ENCODE measurements around the gene FOXI3.
"Not testable (repeated sequence)": the region's sequence is repeated elsewhere in the genome, so short reads cannot be mapped to it uniquely, and the experiment has no call there.

The FOXI3 gene

GRCh38 chr2:88442473-88442872 is 10.0 kb downstream of the FOXI3 start:
- no peak for DNase-seq (ENCODE audit: low read depth)
- no peak overlapping the region for H3K4me3 ChIP-seq (ENCODE audit: low read length)
- TF ChIP-seq, protein P1, sequence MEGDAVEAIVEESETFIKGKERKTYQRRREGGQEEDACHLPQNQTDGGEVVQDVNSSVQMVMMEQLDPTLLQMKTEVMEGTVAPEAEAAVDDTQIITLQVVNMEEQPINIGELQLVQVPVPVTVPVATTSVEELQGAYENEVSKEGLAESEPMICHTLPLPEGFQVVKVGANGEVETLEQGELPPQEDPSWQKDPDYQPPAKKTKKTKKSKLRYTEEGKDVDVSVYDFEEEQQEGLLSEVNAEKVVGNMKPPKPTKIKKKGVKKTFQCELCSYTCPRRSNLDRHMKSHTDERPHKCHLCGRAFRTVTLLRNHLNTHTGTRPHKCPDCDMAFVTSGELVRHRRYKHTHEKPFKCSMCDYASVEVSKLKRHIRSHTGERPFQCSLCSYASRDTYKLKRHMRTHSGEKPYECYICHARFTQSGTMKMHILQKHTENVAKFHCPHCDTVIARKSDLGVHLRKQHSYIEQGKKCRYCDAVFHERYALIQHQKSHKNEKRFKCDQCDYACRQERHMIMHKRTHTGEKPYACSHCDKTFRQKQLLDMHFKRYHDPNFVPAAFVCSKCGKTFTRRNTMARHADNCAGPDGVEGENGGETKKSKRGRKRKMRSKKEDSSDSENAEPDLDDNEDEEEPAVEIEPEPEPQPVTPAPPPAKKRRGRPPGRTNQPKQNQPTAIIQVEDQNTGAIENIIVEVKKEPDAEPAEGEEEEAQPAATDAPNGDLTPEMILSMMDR (IDR thresholded peaks at IDR 0.05; ENCODE audit: insufficient read depth, low read depth, low read length, missing control alignments) = no peak

DNA sequence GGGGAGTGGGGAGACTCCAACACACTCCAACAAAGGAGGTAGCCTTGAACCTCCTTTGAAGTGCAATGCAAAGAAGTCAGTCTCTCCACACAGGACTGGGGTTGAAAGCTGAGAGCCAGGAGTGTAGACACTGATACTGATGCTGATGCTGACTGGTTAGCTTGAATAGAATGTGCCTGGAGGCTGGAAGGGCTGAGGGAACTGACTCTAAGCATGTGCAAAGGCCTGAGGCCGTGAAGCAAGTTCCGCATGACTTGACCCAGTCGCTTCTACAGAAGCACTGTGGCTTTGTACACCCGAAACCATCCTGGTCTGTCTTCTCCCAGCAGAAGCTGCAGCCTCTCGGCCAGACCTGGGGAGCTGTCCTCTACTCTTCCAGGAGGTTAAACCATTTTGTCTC is 10.4 kb downstream of the FOXI3 start:
- H3K4me3 ChIP-seq (ENCODE audit: low read length) = no peak overlapping the region
- TF ChIP-seq, protein P1 (IDR thresholded peaks at IDR 0.05; ENCODE audit: insufficient read depth, low read depth, low read length, missing control alignments) = no peak
- DNase-seq (ENCODE audit: low read depth) = no peak

- DNase-seq (ENCODE audit: low read depth) = no peak
- H3K4me3 ChIP-seq (ENCODE audit: low read length) = no peak overlapping the region
- TF ChIP-seq, protein P1 (IDR thresholded peaks at IDR 0.05; ENCODE audit: insufficient read depth, low read depth, low read length, missing control alignments) = no peak
Observed at GRCh38 chr2:88437010-88437409, 15.5 kb downstream of the FOXI3 start.

DNA sequence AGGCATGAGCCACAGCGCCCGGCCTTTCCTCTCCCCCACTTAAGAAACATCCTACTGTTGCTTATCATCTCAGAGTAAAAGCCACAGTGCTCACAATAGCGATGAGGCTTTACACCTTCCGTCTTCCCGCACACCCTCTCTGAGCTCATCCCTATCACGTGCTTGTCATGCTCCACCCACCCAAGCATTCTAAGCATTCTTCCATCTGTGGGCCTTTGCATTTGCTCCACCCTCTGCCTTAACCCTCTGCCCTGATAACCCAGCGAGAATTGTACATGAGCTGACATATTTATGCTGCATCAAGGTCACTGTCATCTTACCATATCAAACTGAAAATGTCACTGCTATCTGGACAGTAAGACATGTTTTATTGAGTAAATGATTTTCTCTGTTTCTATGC is 22.6 kb downstream of the FOXI3 start:
- no peak overlapping the region for H3K4me3 ChIP-seq (ENCODE audit: low read length)
- no peak for DNase-seq (ENCODE audit: low read depth)
- TF ChIP-seq, protein P1 (IDR thresholded peaks at IDR 0.05; ENCODE audit: insufficient read depth, low read depth, low read length, missing control alignments) = no peak

GRCh38 chr2:88423733-88424132 is 28.8 kb downstream of the FOXI3 start:
- no peak overlapping the region for H3K4me3 ChIP-seq (ENCODE audit: low read length)
- no peak for DNase-seq (ENCODE audit: low read depth)
- TF ChIP-seq, protein P1 (IDR thresholded peaks at IDR 0.05; ENCODE audit: insufficient read depth, low read depth, low read length, missing control alignments) = no peak

DNA sequence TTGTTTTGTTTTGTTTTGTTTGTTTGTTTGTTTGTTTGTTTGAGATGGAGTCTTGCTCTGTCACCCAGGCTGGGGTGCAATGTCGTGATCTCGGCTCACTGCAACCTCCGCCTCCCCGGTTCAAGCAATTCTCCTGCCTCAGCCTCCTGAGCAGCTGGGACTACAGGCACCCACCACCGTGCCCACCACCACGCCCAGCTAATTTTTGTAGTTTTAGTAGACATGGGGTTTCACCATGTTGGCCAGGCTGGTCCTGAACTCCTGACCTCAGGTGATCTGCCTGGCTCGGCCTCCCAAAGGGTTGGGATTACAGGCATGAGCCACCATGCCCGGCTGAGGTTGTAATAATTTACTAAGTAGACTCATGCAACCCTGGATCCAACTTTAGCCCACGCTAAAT is 33.4 kb downstream of the FOXI3 start:
- DNase-seq (ENCODE audit: low read depth); H3K4me3 ChIP-seq (ENCODE audit: low read length): not testable (repeated sequence)

GRCh38 chr2:88416016-88416663 is 36.4 kb downstream of the FOXI3 start:
- no peak overlapping the region for H3K4me3 ChIP-seq (ENCODE audit: low read length)
- no peak for DNase-seq (ENCODE audit: low read depth)
- TF ChIP-seq, protein P1 (IDR thresholded peaks at IDR 0.05; ENCODE audit: insufficient read depth, low read depth, low read length, missing control alignments) = no peak

GRCh38 chr2:88408870-88409269 is 43.6 kb downstream of the FOXI3 start:
- H3K4me3 ChIP-seq (ENCODE audit: low read length); DNase-seq (ENCODE audit: low read depth): not testable (repeated sequence)

Measured in epithelial cell of esophagus (primary cell).